SK-N-SH (cell line): Measurements from ENCODE around the gene DCLRE1B. TPM values are rescaled to one million over a fixed set of nuclear protein-coding genes. Genes with fewer than 3 reads are reported as not detected.

Source experiments
- CTCF ChIA-PET: fragments of 300-600, 350-600 bp; formaldehyde crosslinking; extraction: SDS; loops from one replicate; lab custom pipeline; 2021; lab: Yijun Ruan, JAX
- POLR2A ChIA-PET: fragments of 350-600 bp; sonication (Branson Sonifier 250); formaldehyde crosslinking; extraction: SDS; loops from one replicate; lab custom pipeline; 2020; ENCODE audit warnings: antibody characterized with exemption, inconsistent platforms; lab: Yijun Ruan, JAX
- DNase-seq: peaks from one replicate; pipeline ENCODE4 v3.0.0; 2012
- H2AFZ ChIP-seq: fragments of 200-600 bp; sonication (generic); 2 replicates; pipeline ENCODE4 v1.8.1; 2016; ENCODE audit warnings: antibody characterized with exemption, mild to moderate bottlenecking, low read depth
- H3F3A ChIP-seq: fragments of 200-600 bp; sonication (generic); replicated peaks from 2 replicates; pipeline ENCODE3; 2016; ENCODE audit warnings: antibody characterized with exemption, mild to moderate bottlenecking; ENCODE audit not compliant: insufficient read depth
- H3K27ac ChIP-seq, 2 experiments: fragments of 200-500 bp in 1 of 2; fragments of 200-600 bp in 1 of 2; sonication (Bioruptor generic) in 1 of 2; sonication (generic), shearing (Covaris generic) in 1 of 2; 2 replicates each; pipeline versions ENCODE4 v1.5.1 to v1.6.1; 2014 to 2016; ENCODE audit warnings: low read depth in 2 of 2, inconsistent platforms in 1 of 2, low read length in 1 of 2, mild to moderate bottlenecking in 1 of 2, mixed read lengths in 1 of 2
- H3K27me3 ChIP-seq: fragments of 200-600 bp; sonication (generic), shearing (Covaris generic); 2 replicates; pipeline ENCODE4 v1.6.1; 2016; ENCODE audit warnings: mixed run types; ENCODE audit not compliant: insufficient read depth
- H3K36me3 ChIP-seq, 2 experiments: fragments of 200-500 bp in 1 of 2; fragments of 200-600 bp in 1 of 2; sonication (Bioruptor generic) in 1 of 2; sonication (generic) in 1 of 2; replicated peaks in 1 of 2; 2 replicates each; pipeline versions ENCODE3 to v1.5.1; 2014 to 2016; ENCODE audit warnings: low read length in 1 of 2, mild to moderate bottlenecking in 1 of 2; ENCODE audit not compliant: insufficient read depth in 2 of 2, control insufficient read depth in 1 of 2
- H3K4me1 ChIP-seq, 2 experiments: fragments of 200-500 bp in 1 of 2; fragments of 200-600 bp in 1 of 2; sonication (Bioruptor generic) in 1 of 2; sonication (generic), shearing (Covaris generic) in 1 of 2; 2 replicates each; pipeline versions ENCODE4 v1.5.1 to v1.6.1; 2014 to 2016; ENCODE audit warnings: low read depth in 1 of 2, low read length in 1 of 2, mixed run types in 1 of 2; ENCODE audit not compliant: insufficient read depth in 2 of 2, control insufficient read depth in 1 of 2
- H3K4me2 ChIP-seq: fragments of 200-600 bp; sonication (generic), shearing (Covaris generic); 2 replicates; pipeline ENCODE4 v1.6.1; 2017; ENCODE audit warnings: mixed run types
- H3K4me3 ChIP-seq, 2 experiments: fragments of 200-500 bp in 1 of 2; fragments of 200-600 bp in 1 of 2; sonication (Bioruptor generic) in 1 of 2; sonication (generic), shearing (Covaris generic) in 1 of 2; 2 replicates each; pipeline versions ENCODE4 v1.5.1 to v1.8.1; 2014 to 2016; ENCODE audit warnings: low read depth in 2 of 2, inconsistent platforms in 1 of 2, low read length in 1 of 2, mild to moderate bottlenecking in 1 of 2, mixed read lengths in 1 of 2, moderate library complexity in 1 of 2
- H3K79me2 ChIP-seq: fragments of 200-600 bp; sonication (generic); 2 replicates; pipeline ENCODE4 v1.8.1; 2017; ENCODE audit warnings: mild to moderate bottlenecking; ENCODE audit not compliant: insufficient read depth
- H3K9ac ChIP-seq: fragments of 200-600 bp; sonication (generic); 2 replicates; pipeline ENCODE4 v1.6.1; 2017; ENCODE audit warnings: mixed run types
- H3K9me2 ChIP-seq: fragments of 200-600 bp; sonication (generic); 2 replicates; pipeline ENCODE4 v1.6.1; 2017; ENCODE audit warnings: mixed run types
- H3K9me3 ChIP-seq: fragments of 200-600 bp; sonication (generic); 2 replicates; pipeline ENCODE4 v1.6.1; 2017; ENCODE audit warnings: mixed run types, mild to moderate bottlenecking, moderate library complexity
- H4K20me1 ChIP-seq: fragments of 200-600 bp; sonication (generic); 2 replicates; pipeline ENCODE4 v1.6.1; 2017; ENCODE audit warnings: mild to moderate bottlenecking, mixed run types; ENCODE audit not compliant: insufficient read depth
- CHD2 ChIP-seq: fragments of 150-350 bp; IDR thresholded peaks from 2 replicates; pipeline ENCODE4 v1.6.1; 2018; ENCODE audit warnings: low read length; ENCODE audit not compliant: partially characterized antibody
- CTCF ChIP-seq: fragments of 200-600 bp; sonication (generic); IDR thresholded peaks from 2 replicates; pipeline ENCODE4 v1.6.1; 2017; ENCODE audit warnings: antibody characterized with exemption, mild to moderate bottlenecking, moderate library complexity
- ELF1 ChIP-seq: IDR thresholded peaks from 2 replicates; pipeline ENCODE4 v1.4.0; 2012
- EP300 ChIP-seq, 2 experiments: IDR thresholded peaks; 2 replicates each; pipeline versions ENCODE4 v1.4.0 to v1.6.1; 2012; ENCODE audit warnings: borderline replicate concordance in 1 of 2, low read depth in 1 of 2, low read length in 1 of 2
- FOSL2 ChIP-seq: IDR thresholded peaks from 2 replicates; pipeline ENCODE4 v1.4.0; 2012; ENCODE audit warnings: low read depth, mild to moderate bottlenecking, moderate library complexity, borderline replicate concordance
- FOXJ3 ChIP-seq: sonication (generic); formaldehyde crosslinking; IDR thresholded peaks from 2 replicates; pipeline ENCODE4 v1.5.1; 2020; ENCODE audit warnings: mild to moderate bottlenecking, missing genetic modification reagents
- GABPA ChIP-seq: IDR thresholded peaks from 2 replicates; pipeline ENCODE4 v1.4.0; 2012; ENCODE audit warnings: low read depth, mild to moderate bottlenecking
- GATA2 ChIP-seq: sonication (generic); formaldehyde crosslinking; IDR thresholded peaks from 2 replicates; pipeline ENCODE4 v1.5.0; 2020; ENCODE audit warnings: mild to moderate bottlenecking, missing genetic modification reagents
- MAX ChIP-seq: IDR thresholded peaks from 2 replicates; pipeline ENCODE4 v1.4.0; 2012; ENCODE audit warnings: low read depth
- MXI1 ChIP-seq: IDR thresholded peaks from 2 replicates; pipeline ENCODE4 v1.6.1; 2012; ENCODE audit warnings: mild to moderate bottlenecking, low read depth, low read length, improper control_type of control experiment
- NFIC ChIP-seq: IDR thresholded peaks from 2 replicates; pipeline ENCODE4 v1.4.0; 2012; ENCODE audit warnings: borderline replicate concordance
- PBX3 ChIP-seq: IDR thresholded peaks from 2 replicates; pipeline ENCODE4; 2012
- POLR2AphosphoS5 ChIP-seq: IDR thresholded peaks from 2 replicates; pipeline ENCODE4 v1.6.1; 2012; ENCODE audit warnings: low read depth, low read length
- RFX5 ChIP-seq: IDR thresholded peaks from 2 replicates; pipeline ENCODE4 v1.6.1; 2012; ENCODE audit warnings: mild to moderate bottlenecking, improper control_type of control experiment, low read length
- SIN3A ChIP-seq: IDR thresholded peaks from 2 replicates; pipeline ENCODE4 v1.6.1; 2012; ENCODE audit warnings: low read depth, mild to moderate bottlenecking, low read length, moderate library complexity, borderline replicate concordance
- SMC3 ChIP-seq: IDR thresholded peaks from 2 replicates; pipeline ENCODE4 v1.6.1; 2012; ENCODE audit warnings: low read depth, low read length, improper control_type of control experiment
- TAF1 ChIP-seq: IDR thresholded peaks from 2 replicates; pipeline ENCODE4 v1.6.1; 2012; ENCODE audit warnings: low read depth, mild to moderate bottlenecking, low read length, moderate library complexity, borderline replicate concordance
- TEAD4 ChIP-seq: IDR thresholded peaks from 2 replicates; pipeline ENCODE4 v1.4.0; 2012; ENCODE audit warnings: mild to moderate bottlenecking, borderline replicate concordance; ENCODE audit not compliant: insufficient read depth
- USF1 ChIP-seq: IDR thresholded peaks from 2 replicates; pipeline ENCODE4 v1.4.0; 2012; ENCODE audit warnings: low read depth, borderline replicate concordance
- YY1 ChIP-seq: IDR thresholded peaks from 2 replicates; pipeline ENCODE4 v1.4.0; 2012; ENCODE audit warnings: low read depth, mild to moderate bottlenecking
- ZBTB33 ChIP-seq: IDR thresholded peaks from 2 replicates; pipeline ENCODE4 v1.4.0; 2012; ENCODE audit warnings: low read depth, borderline replicate concordance
- WGBS: methylation state at CpG from one replicate; pipeline ENCODE4 v1.1.6; 2017; ENCODE audit warnings: low lambda C conversion rate; 5-methylcytosine and 5-hydroxymethylcytosine counted together
- polyA plus RNA-seq, 3 experiments: library from polyadenylated mRNA; depleted of rRNA; stranded (reverse); fragments of >200 nt; gene quantifications; 2 replicates each; pipeline ENCODE4 v1.2.3, GENCODE V29; 2012

The DCLRE1B gene
- polyA plus RNA-seq, 1 of the 3 experiments (the other 2 are of a cell fraction) = 3.0 TPM

GRCh38 chr1:113928941-113929749, 24.0 kb downstream of the DCLRE1B start, which contains the start of gene HIPK1:
Gene HIPK1 (plus strand): TSS chr1:113929324.
- peaks cover 48% of the 10 kb centered on the region for H3K79me2 ChIP-seq
- no peaks in the 10 kb centered on the region for H3K9me2 ChIP-seq
- H4K20me1 ChIP-seq = peaks cover 35% of the 10 kb centered on the region
- H3K27me3 ChIP-seq = no peaks in the 10 kb centered on the region
- H3F3A ChIP-seq = no peaks in the 10 kb centered on the region
- no peaks in the 10 kb centered on the region for H3K36me3 ChIP-seq
- TF ChIP-seq YY1 (peak; percentile 98), ZBTB33 (no peak), SIN3A (peak; percentile 94), EP300 (IDR thresholded peaks at IDR 0.05; ENCODE audit: borderline replicate concordance in 1 of 2, low read depth in 1 of 2, low read length in 1 of 2) (peak; percentile 41 to 45; a peak in 1 of 4 replicates), USF1 (no peak), CTCF (no peak), FOSL2 (no peak), TEAD4 (no peak), SMC3 (peak; percentile 15; the same call in 1 of the 2 replicates), MAX (peak; percentile 80), RFX5 (peak; percentile 61; the same call in 1 of the 2 replicates), CHD2 (peak; percentile 88), MXI1 (peak; percentile 86), TAF1 (peak; percentile 67), POLR2AphosphoS5 (peak; percentile 78; the same call in 1 of the 2 replicates), FOXJ3 (peak; percentile 69), GATA2 (CRISPR knock-in tag) (peak; percentile 44; the same call in 1 of the 2 replicates), NFIC (no peak), GABPA (peak; percentile 83), ELF1 (peak; percentile 100), PBX3 (peak; percentile 51; the same call in 1 of the 2 replicates)
- no peaks in the 10 kb centered on the region for H3K9me3 ChIP-seq
- H3K4me2 ChIP-seq = peak within 1 kb of the TSS; percentile 95
- peak within 1 kb of the TSS; percentile 86 to 89 for H3K27ac ChIP-seq
- H3K4me3 ChIP-seq = peak within 1 kb of the TSS; percentile 93 to 99
- ChIA-PET CTCF (interaction anchor here (0.7 to 3.2 kb wide), 9 partner anchors 10 to 354 kb away, joined by 3 to 19 read pairs (median 4); partner anchors contain the start of genes AP4B1, DCLRE1B and RSBN1), POLR2A (interaction anchor here (0.8 to 2.9 kb wide), 3 partner anchors 24 to 170 kb away, joined by 3 to 21 read pairs (median 4); partner anchors contain the start of genes AP4B1, DCLRE1B, PHTF1 and RSBN1)
- WGBS = 3% methylated on average over 14 of the region's 61 CpGs
- H3K4me1 ChIP-seq = peaks cover 8 to 22% of the 10 kb centered on the region in 2 experiments
- H3K9ac ChIP-seq = peak within 1 kb of the TSS; percentile 98
- H2AFZ ChIP-seq = peak within 1 kb of the TSS; percentile 98
- peak; percentile 95 for DNase-seq
